Bronchial epithelial cell (primary cell): ENCODE data around the gene UBE2R2. TPM values are rescaled to one million over a fixed set of nuclear protein-coding genes. Genes with fewer than 3 reads are reported as not detected.
"Not testable (repeated sequence)": the region's sequence is repeated elsewhere in the genome, so short reads cannot be mapped to it uniquely, and the experiment has no call there.

Experiments
- DNase-seq: peaks from one replicate; pipeline ENCODE4 v3.0.0-alpha.2; 2010; ENCODE audit warnings: low read depth
- FAIRE-seq: peaks from 2 replicates; lab custom pipeline; 2011; peaks lifted over from hg19 to GRCh38; lab: Jason Lieb, UNC
- H3K27me3 ChIP-seq: 2 replicates; pipeline ENCODE4 v1.5.1; 2011; ENCODE audit warnings: low read length; ENCODE audit not compliant: control insufficient read depth, insufficient read depth
- H3K36me3 ChIP-seq: 2 replicates; pipeline ENCODE4 v1.5.1; 2011; ENCODE audit warnings: low read length; ENCODE audit not compliant: control insufficient read depth, insufficient read depth
- H3K4me3 ChIP-seq: 2 replicates; pipeline ENCODE4 v1.5.1; 2011; ENCODE audit warnings: mild to moderate bottlenecking, low read depth, low read length, control low read depth
- CTCF ChIP-seq: IDR thresholded peaks from 2 replicates; pipeline ENCODE4 v1.5.1; 2011; ENCODE audit warnings: mild to moderate bottlenecking, moderate library complexity, low read length, control low read depth, inconsistent platforms; ENCODE audit not compliant: insufficient read depth, severe bottlenecking
- total RNA-seq: library from RNA; depleted of rRNA; stranded (reverse); fragments of >200 nt; gene quantifications from 2 replicates; pipeline ENCODE4 v1.2.1, GENCODE V29; 2014

Gene UBE2R2
- total RNA-seq, 1 donor from 2014 or later: 14.0 TPM

GRCh38 chr9:33956544-33956943 lies 139.6 kb downstream of the UBE2R2 start:
- TF ChIP-seq CTCF: no peak
- H3K36me3 ChIP-seq: peaks cover 9% of the 10 kb centered on the region
- DNase-seq: no peak
- no peak for FAIRE-seq
- no peak overlapping the region for H3K4me3 ChIP-seq
- H3K27me3 ChIP-seq: no peaks in the 10 kb centered on the region

- TF ChIP-seq CTCF: no peak
- FAIRE-seq (no peak), DNase-seq (no peak)
- Histone ChIP-seq H3K4me3 (no peak overlapping the region), H3K27me3 (no peaks in the 10 kb centered on the region), H3K36me3 (peaks cover 8% of the 10 kb centered on the region)
Observed at GRCh38 chr9:33959725-33960124, 142.8 kb downstream of the UBE2R2 start.

DNA sequence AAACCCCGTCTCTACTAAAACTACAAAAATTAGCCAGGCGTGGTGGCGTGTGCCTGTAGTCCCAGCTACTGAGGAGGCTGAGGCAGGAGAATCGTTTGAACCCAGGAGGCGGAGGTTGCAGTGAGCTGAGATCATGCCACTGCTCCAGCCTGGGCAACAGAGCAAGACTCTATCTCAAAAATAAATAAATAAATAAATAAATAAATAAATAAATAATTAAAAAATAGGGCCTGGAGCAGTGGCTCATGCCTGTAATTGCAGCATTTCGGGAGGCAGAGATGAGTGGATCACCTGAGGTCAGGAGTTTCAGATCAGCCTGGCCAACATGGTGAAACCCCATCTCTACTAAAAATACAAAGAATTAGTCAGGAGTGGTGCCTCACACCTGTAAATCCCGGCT lies 145.5 kb downstream of the UBE2R2 start:
- not testable (repeated sequence) for H3K27me3 ChIP-seq, DNase-seq, H3K36me3 ChIP-seq, H3K4me3 ChIP-seq, FAIRE-seq

DNA sequence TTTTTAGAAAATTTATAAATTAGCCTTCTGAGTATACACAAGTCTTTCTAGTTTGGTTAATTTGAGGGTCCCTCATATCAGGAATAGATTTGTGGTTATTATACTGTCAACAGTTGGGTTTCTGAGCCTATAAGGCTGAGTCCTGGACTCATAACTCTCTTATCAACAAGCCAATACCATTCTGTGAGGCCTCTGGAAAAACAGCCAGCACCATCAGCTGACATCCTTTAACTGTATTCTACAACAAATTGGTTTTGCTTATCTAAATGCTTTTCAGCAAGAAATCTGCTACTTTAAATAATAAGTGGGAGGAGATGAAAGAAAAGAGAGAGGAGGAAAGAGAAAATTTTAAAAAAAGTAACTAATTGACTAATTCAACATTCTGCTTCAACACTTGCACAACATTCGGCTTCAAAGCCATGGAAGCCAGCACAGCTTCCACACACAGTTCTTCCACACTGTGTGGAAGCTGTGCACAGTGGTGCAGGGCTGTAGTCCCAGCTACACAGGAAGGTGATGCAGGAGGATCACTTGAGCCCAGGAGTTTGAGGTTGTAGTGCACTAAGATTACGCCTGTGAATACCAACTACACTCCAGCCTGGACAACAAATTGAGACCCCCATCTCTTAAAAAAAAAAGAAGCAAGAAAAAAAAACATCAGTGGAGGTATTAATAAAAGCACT lies 147.3 kb downstream of the UBE2R2 start:
- DNase-seq (no peak), FAIRE-seq (no peak)
- Histone ChIP-seq H3K4me3 (no peak overlapping the region), H3K27me3 (no peaks in the 10 kb centered on the region), H3K36me3 (peaks cover 5% of the 10 kb centered on the region)
- TF ChIP-seq CTCF: no peak

Other genes with a start within 250 kb of the UBE2R2 start
- gene PRSS3, start 21.6 kb upstream of the UBE2R2 start, total RNA-seq: 69.6 and 95.6 TPM in 2 replicates
- 14.7 and 21.6 TPM in 2 replicates for gene UBAP2, start 231.7 kb downstream of the UBE2R2 start, total RNA-seq